ENCODE data around the gene C11orf16. TPM values are rescaled to one million over a fixed set of nuclear protein-coding genes. Genes with fewer than 3 reads are reported as not detected.

C11orf16 gene
- total and polyA plus RNA-seq, 2 donors (not counting 3 experiments of a cell fraction or from before 2014, with no cell fraction given) = not detected

GRCh38 chr11:8941341-8942103 lies 8.8 kb upstream of the C11orf16 start:
- dilution Hi-C loops (cut with MboI; ENCODE audit: extremely low pct_ligation_motif_present, low sequenced_read_pairs) (no loop called here), intact Hi-C loops (cut with micrococcal nuclease) (no loop called here)
- ChIA-PET POLR2A (no interaction called here), CTCF (interaction anchor here (1.4 to 3.2 kb wide), 3 partner anchors 15 to 27 kb away, joined by 4 to 15 read pairs (median 6); no protein-coding TSS in a partner anchor)
- Histone ChIP-seq H3K36me3 (ENCODE audit: control insufficient read depth in 2 of 2, extremely low read depth in 1 of 2, insufficient read depth in 2 of 2, low read length in 2 of 2) (no peaks in the 10 kb centered on the region), H3K9me1 (replicated peaks; ENCODE audit: control insufficient read depth, extremely low read depth, insufficient read depth, low read length) (no peaks in the 10 kb centered on the region), H3K27me3 (ENCODE audit: control insufficient read depth in 2 of 2, insufficient read depth in 2 of 2, low read length in 2 of 2) (peaks cover 0 to 4% of the 10 kb centered on the region in 2 experiments), H3K9ac (replicated peaks; ENCODE audit: extremely low read depth, insufficient read depth, low read length) (no peak overlapping the region), H3K27ac (ENCODE audit: insufficient read depth, low read depth, low read length) (no peak overlapping the region), H3K4me1 (ENCODE audit: control insufficient read depth, extremely low read depth, insufficient read depth, low read length) (no peaks in the 10 kb centered on the region), H3K9me3 (replicated peaks; ENCODE audit: control insufficient read depth, insufficient read depth, low read length) (no peaks in the 10 kb centered on the region), H3K4me3 (replicated peaks in 1 of 3; ENCODE audit: insufficient read depth in 1 of 3, low read depth in 1 of 3, low read length in 3 of 3) (no peak overlapping the region), H3K4me2 (ENCODE audit: insufficient read depth, low read length) (peak overlapping the region; percentile 28), H3K79me2 (ENCODE audit: control insufficient read depth, insufficient read depth, low read length) (no peaks in the 10 kb centered on the region), H2AFZ (ENCODE audit: low read depth, low read length) (peak overlapping the region; percentile 56), H4K20me1 (replicated peaks; ENCODE audit: control insufficient read depth, extremely low read depth, insufficient read depth, low read length) (no peaks in the 10 kb centered on the region)
- TF ChIP-seq EZH2 (IDR thresholded peaks at IDR 0.05; ENCODE audit: borderline replicate concordance, low read depth, low read length, severe bottlenecking) (no peak), JUN (IDR thresholded peaks at IDR 0.05; ENCODE audit: borderline replicate concordance, insufficient read depth, insufficient read length, low read depth) (no peak), POLR2AphosphoS5 (IDR thresholded peaks at IDR 0.05; ENCODE audit: insufficient read depth, low read depth, low read length) (no peak), MAX (IDR thresholded peaks at IDR 0.05; ENCODE audit: insufficient read depth, insufficient read length) (no peak), MYC (IDR thresholded peaks at IDR 0.05; ENCODE audit: low read depth, low read length) (no peak), CTCF (IDR thresholded peaks at IDR 0.05; ENCODE audit: extremely low read depth in 1 of 2, insufficient read depth in 1 of 2, low read depth in 1 of 2, low read length in 2 of 2) (no peak), FOS (IDR thresholded peaks at IDR 0.05; ENCODE audit: borderline replicate concordance, insufficient read depth, low read length) (no peak), GATA2 (IDR thresholded peaks at IDR 0.05; ENCODE audit: insufficient read depth, insufficient read length, low read depth, low read length) (no peak), POLR2A (IDR thresholded peaks at IDR 0.05; ENCODE audit: low read depth, low read length) (no peak)
- no peak for FAIRE-seq
- BruUV-seq (replicated peaks) = no TSS peak
- peak; percentile 22 for DNase-seq (ENCODE audit: low read depth, low spot score)
